AG09319 (cell line): ENCODE measurements around the gene SNAP23.

Source experiments
- DNase-seq: peaks from one replicate; pipeline ENCODE4 v3.0.0-alpha.2; 2010; ENCODE audit warnings: low read depth; ENCODE audit errors: extremely low read depth
- CTCF ChIP-seq: IDR thresholded peaks from 2 replicates; pipeline ENCODE4 v1.5.1; 2011; ENCODE audit warnings: low read depth, mild to moderate bottlenecking, inconsistent platforms, low read length, moderate library complexity

SNAP23 gene

GRCh38 chr15:42456971-42457370 lies 38.5 kb upstream of the SNAP23 start:
- no peak for DNase-seq
- TF ChIP-seq CTCF = no peak

- peak; percentile 82 for DNase-seq
- TF ChIP-seq CTCF = no peak
These were observed 37.7 kb upstream of the SNAP23 start for GRCh38 chr15:42457445-42458442.

- no peak for TF ChIP-seq CTCF
- DNase-seq = no peak
These were observed 34.2 kb upstream of the SNAP23 start for GRCh38 chr15:42461261-42461660.

GRCh38 chr15:42465520-42466259 lies 29.7 kb upstream of the SNAP23 start:
- DNase-seq = no peak
- TF ChIP-seq CTCF = no peak

- TF ChIP-seq CTCF = no peak
- DNase-seq = no peak
These were observed 24.4 kb upstream of the SNAP23 start for GRCh38 chr15:42471002-42471401.

GRCh38 chr15:42474827-42475226 lies 20.6 kb upstream of the SNAP23 start:
- TF ChIP-seq CTCF = no peak
- no peak for DNase-seq

GRCh38 chr15:42482701-42483100 lies 12.7 kb upstream of the SNAP23 start:
- DNase-seq = no peak
- TF ChIP-seq CTCF = no peak
